HG02938 (cell line): Measurements from ENCODE around the gene A2M.
"Not testable (repeated sequence)": the region's sequence is repeated elsewhere in the genome, so short reads cannot be mapped to it uniquely, and the experiment has no call there.

Experiments
- ATAC-seq: cut with Tn5 transposase; IDR thresholded peaks from one replicate; pipeline ENCODE4 v1.9.1; 2021; ENCODE audit warnings: mild to moderate bottlenecking, moderate library complexity; ENCODE audit not compliant: unreplicated experiment

The A2M gene

GRCh38 chr12:9115731-9116559, at the start of gene A2M:
TSS of gene A2M (minus strand) at chr12:9115919. CDS start at chr12:9115849, 70 bp downstream.
- no peak for ATAC-seq

GRCh38 chr12:9163392-9163791, 47.7 kb upstream of the A2M start:
- ATAC-seq = no peak

DNA sequence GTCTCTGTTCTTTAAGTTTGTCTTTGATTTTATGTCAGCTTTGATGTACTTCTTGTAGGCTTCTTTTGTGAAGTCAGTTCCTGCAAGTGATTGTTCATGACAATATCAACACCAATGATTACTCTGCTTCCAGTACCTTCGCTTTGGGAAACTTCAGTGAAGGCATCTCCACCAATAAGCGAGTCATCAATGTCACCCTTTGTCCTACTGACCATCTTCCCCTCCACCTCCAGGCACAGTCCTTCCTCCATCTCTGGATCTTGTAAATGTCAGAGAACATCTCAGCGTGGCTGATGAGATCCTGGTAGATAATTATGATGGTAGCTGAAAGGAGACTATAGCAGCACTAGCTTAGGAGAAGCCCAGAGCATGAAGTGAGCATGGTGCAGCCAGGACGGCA, 40.4 kb upstream of the A2M start:
- no peak for ATAC-seq

DNA sequence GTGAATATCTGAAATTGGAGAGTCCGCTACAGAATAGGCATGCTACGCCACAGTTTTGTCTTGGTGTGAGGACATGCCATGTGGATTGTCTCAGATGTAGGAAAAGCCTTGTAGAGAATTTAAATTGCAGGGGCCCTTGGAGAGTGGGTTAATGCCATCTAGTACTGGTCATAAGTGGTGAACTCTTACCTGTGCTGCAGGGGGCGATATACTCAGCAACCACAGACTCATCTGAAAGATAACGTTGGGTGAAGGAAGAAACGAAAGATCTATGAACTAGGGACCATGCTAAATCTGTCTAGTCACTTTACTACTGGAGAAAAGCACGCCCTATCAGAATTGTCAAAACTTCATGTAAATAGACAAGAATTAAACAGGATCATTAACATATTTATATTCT, 33.7 kb upstream of the A2M start:
- ATAC-seq = no peak

GRCh38 chr12:9148926-9149325, 33.2 kb upstream of the A2M start:
- no peak for ATAC-seq

- no peak for ATAC-seq
These were observed 31.7 kb upstream of the A2M start for GRCh38 chr12:9147461-9147860.

- no peak for ATAC-seq
These were observed 29.0 kb upstream of the A2M start for GRCh38 chr12:9144730-9145106.

GRCh38 chr12:9143929-9144729, 28.4 kb upstream of the A2M start:
- no peak for ATAC-seq

DNA sequence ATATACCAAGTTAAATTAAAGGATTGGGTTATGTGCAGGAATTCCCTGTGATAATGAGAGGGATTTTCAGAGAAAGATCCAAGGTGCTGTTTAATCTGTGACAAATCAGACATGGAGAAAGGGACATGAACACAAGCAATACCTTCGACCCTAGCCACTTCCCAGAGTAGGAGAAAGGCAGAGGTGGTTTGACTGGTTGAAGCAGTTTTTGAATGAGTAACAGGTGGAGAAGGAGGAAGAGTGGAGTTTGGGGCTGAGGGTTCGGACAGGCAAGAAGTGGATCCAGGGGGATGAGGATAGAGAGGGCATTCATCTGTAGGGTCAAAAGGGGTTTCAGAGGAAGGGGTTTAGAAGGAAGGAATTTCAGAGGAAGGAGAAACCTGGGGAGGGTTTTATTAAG, 27.4 kb upstream of the A2M start:
- no peak for ATAC-seq

DNA sequence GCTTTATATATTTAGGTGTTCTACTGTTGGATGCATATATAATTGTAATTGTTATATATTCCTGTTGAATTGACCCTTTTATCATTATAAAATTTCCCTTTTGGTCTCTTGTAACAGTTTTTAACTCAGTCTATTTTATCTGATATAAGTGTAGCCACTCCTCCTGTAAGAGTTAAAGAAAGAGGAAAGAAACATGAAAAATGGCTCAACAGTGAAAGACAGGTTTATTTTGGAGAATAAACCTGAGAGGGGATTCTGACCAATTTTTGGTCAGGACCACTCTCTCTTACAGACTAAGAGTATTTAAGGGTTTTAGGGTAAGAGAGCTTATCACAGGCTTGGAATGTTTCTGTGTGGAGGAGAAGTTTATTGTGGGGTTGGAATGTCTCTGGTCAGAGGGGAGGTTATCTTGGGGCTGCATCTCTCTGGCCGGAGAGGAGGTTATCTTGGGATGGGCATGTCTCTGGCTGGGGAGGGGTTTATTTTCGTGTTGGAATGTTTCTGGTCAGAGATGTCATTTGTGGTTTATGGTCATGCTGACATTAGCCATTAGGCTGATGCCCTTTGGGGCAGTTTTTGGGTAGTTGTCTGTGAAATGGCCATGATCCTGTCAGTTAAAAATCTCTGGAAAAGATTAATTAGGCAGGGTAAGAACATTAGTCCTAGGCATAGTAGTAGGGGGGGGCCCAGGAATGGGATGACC, 24.0 kb upstream of the A2M start:
- not testable (repeated sequence) for ATAC-seq

DNA sequence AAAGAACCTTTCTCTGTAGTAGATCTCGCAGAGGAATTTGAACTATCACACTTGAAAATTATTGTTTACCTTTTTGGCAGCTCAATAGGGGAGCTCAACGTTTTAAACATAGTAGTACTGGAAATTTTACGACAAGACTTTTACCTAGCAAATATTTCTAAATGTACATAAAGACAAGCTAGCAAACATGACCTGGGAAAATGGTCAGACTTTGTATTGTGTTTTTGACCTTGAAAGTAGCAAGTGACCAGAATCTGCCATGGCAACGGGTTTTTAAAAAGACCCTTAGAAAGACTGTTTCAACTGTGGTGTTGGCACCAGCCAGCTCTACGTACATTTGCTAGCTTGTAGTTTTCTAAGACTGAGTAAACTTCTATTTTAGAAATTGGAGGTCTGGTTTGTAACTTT, 20.2 kb upstream of the A2M start:
- ATAC-seq = no peak

- no peak for ATAC-seq
These were observed 19.4 kb upstream of the A2M start for GRCh38 chr12:9134981-9135628.

- ATAC-seq = no peak
These were observed 17.6 kb upstream of the A2M start for GRCh38 chr12:9133216-9133916.

DNA sequence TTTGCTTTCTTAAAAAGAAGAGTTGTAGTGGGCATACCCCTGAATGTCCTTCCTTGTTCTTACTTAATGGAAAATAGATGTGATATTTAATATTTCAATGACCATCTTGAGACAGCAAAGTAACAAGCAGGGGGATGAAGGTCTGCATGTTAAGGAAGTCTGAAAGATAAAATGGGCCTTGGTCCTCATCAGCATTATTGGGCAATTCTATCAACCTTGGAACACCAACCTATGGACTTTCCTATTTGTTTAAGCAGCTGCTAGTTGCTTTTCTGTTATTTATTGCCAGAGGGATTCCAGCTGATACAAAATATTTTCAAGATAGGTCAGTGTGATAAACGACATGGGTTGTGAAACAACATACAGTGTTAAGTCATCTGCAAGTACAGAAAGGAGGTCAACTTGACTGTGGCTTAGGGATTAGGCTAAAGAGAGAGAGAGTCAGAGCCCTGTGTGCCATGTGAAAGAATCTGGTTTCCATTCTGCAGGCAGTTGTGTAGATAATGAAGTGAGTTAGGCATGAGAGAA, 16.4 kb upstream of the A2M start:
- no peak for ATAC-seq

- no peak for ATAC-seq
These were observed 14.5 kb upstream of the A2M start for GRCh38 chr12:9130244-9130643.

GRCh38 chr12:9127936-9128663, 12.4 kb upstream of the A2M start:
- no peak for ATAC-seq

DNA sequence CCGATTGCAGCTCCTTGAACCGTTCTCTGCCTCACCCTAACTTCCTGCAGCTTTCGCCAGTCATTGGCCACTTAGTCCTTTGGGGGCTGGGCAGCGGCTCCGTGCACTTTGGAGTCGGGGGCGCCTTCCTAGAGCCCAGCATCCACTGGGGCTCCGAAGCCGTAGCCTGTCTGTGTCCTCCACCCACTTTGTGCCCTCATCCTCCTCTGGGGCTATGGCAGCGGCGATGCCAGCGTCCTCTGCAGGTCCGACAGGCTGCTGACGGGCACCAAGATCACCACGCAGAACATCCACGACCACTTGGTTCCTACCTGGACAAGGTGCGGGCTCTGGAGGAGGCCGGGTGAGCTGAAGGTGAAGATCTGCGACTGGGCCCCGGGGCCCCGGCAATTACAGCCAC, 11.8 kb upstream of the A2M start:
- ATAC-seq = no peak

DNA sequence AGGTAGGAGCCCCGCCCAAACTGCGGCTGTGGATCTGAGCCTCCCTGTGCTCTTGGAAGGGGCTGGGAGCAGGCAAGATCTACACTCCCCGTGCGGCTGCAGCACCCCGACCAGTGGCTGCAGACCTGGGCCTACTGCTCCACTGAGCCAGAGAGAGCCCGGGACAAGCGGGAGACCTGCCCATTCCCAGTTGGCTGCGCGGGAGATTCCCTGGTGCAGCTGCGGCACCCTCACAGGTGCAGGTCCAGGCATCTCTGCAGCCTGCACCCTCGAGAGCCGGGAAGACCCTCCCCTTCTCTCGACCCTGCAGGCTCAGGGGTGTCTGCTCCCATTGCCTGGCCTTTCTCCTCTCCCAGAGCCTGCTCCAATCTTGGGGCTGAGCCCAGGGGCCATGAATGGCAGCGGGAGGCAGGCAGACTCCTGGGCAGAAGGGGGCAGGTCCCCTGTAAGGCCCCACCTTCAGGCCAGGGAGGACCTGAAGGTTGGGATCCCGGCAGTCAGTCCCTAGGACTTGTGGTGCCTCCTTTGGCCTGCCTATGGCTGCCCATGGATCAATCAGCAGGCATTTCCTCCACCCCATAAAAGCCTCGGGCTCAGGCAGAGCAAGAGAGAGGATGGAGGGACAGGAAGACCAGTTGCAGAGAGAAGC, 8.8 kb upstream of the A2M start:
- no peak for ATAC-seq

- ATAC-seq = no peak
These were observed 8.2 kb upstream of the A2M start for GRCh38 chr12:9123781-9124382.
